ENCODE measurements around the gene LSM11.

The LSM11 gene

DNA sequence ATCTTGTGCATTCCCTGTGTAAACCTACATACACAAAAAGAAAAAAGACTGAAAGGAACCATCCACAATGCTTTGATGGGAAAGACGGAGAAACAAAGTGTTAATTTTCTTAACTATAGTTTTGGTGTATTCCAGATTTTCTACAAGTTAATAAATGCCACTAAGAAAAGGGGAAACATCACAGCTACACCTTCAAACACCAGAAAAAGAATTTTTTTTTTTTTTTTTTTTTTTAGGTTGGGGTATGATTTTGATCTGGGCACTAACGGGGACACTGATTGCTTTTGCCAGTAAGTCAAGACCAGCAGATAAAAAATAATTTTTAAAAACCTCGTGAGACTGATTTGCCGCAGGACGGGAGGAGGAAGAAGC is 12.6 kb upstream of the LSM11 start:
- Histone ChIP-seq H2AFZ (ENCODE audit: low read depth, low read length) (0 out of 2 replicates have a peak overlapping the region, but pooled peaks have one; percentile 89), H3K79me2 (ENCODE audit: low read length) (peaks cover 7% of the 10 kb centered on the region; the same call in 1 of the 2 replicates), H3K9me3 (ENCODE audit: insufficient read depth, low read length) (no peaks in the 10 kb centered on the region), H3K27me3 (ENCODE audit: low read depth, low read length) (no peaks in the 10 kb centered on the region), H3K4me1 (ENCODE audit: low read length) (peaks cover 21% of the 10 kb centered on the region), H3K27ac (ENCODE audit: low read length) (peak overlapping the region; percentile 88), H3K4me3 (ENCODE audit: low read length) (peak overlapping the region; percentile 94), H4K20me1 (ENCODE audit: insufficient read depth, low read length) (no peaks in the 10 kb centered on the region), H3K4me2 (ENCODE audit: low read length) (peak overlapping the region; percentile 92), H3K9ac (ENCODE audit: low read length) (peak overlapping the region; percentile 94), H3K36me3 (replicated peaks; ENCODE audit: low read depth, low read length) (peaks cover 8% of the 10 kb centered on the region)
- no peak for TF ChIP-seq EZH2phosphoT487 (IDR thresholded peaks at IDR 0.05; ENCODE audit: low read depth)
- TF ChIP-seq, protein P1, sequence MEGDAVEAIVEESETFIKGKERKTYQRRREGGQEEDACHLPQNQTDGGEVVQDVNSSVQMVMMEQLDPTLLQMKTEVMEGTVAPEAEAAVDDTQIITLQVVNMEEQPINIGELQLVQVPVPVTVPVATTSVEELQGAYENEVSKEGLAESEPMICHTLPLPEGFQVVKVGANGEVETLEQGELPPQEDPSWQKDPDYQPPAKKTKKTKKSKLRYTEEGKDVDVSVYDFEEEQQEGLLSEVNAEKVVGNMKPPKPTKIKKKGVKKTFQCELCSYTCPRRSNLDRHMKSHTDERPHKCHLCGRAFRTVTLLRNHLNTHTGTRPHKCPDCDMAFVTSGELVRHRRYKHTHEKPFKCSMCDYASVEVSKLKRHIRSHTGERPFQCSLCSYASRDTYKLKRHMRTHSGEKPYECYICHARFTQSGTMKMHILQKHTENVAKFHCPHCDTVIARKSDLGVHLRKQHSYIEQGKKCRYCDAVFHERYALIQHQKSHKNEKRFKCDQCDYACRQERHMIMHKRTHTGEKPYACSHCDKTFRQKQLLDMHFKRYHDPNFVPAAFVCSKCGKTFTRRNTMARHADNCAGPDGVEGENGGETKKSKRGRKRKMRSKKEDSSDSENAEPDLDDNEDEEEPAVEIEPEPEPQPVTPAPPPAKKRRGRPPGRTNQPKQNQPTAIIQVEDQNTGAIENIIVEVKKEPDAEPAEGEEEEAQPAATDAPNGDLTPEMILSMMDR (IDR thresholded peaks at IDR 0.05; ENCODE audit: low read depth, low read length), result no peak

DNA sequence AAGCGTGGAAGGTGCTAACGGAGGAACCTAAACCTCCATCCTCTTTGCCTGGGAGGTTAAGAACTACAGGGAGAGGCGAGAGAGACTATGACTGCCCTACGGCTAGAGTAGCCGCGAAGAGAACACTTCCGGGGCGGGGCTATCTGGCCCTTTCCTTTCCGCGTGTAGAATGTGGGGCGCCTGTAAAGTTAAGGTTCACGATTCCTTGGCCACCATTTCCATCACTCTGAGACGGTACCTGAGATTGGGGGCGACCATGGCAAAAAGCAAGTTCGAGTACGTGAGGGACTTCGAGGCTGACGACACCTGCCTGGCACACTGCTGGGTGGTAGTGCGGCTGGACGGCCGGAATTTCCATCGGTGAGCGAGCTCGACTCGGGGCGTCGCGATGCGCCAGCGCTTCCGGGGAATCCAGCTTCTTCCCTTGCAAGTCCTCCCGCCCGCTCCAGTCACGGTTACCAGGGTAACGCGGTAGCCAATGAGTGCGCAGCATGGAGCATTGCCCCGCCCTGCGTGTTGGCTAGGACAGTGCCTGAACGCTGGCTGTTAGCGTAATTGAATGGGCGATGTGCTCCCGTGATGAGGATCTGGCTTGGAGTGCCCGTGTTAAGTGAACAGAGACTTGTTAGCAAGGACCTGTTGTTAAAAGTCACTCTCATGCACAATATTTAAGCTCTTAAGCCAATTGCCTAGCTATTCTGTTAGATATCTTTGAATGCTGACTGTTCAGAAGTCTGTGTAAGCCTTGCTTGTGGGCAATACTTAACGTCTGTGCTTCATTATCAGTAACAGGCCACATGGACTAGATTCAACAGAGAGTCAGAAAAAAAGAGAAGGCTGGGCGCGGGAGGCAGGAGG is 12.0 kb upstream of the LSM11 start, which contains the start of gene THG1L:
Gene THG1L, plus strand, starts transcription at position 149 of the 858 bp plus-strand sequence. Its CDS starts 21 bp downstream, at position 170.
- Histone ChIP-seq H3K27ac (ENCODE audit: low read length) (peak within 1 kb of the TSS; percentile 88), H3K79me2 (ENCODE audit: low read length) (peaks cover 7% of the 10 kb centered on the region; the same call in 1 of the 2 replicates), H3K9ac (ENCODE audit: low read length) (peak within 1 kb of the TSS; percentile 94), H3K4me3 (ENCODE audit: low read length) (peak within 1 kb of the TSS; percentile 94), H3K9me3 (ENCODE audit: insufficient read depth, low read length) (no peaks in the 10 kb centered on the region), H3K4me1 (ENCODE audit: low read length) (peaks cover 21% of the 10 kb centered on the region), H3K36me3 (replicated peaks; ENCODE audit: low read depth, low read length) (peaks cover 8% of the 10 kb centered on the region), H4K20me1 (ENCODE audit: insufficient read depth, low read length) (no peaks in the 10 kb centered on the region), H2AFZ (ENCODE audit: low read depth, low read length) (peak within 1 kb of the TSS; percentile 89; the same call in 1 of the 2 replicates), H3K4me2 (ENCODE audit: low read length) (peak within 1 kb of the TSS; percentile 92), H3K27me3 (ENCODE audit: low read depth, low read length) (no peaks in the 10 kb centered on the region)
- no peak for TF ChIP-seq EZH2phosphoT487 (IDR thresholded peaks at IDR 0.05; ENCODE audit: low read depth)

DNA sequence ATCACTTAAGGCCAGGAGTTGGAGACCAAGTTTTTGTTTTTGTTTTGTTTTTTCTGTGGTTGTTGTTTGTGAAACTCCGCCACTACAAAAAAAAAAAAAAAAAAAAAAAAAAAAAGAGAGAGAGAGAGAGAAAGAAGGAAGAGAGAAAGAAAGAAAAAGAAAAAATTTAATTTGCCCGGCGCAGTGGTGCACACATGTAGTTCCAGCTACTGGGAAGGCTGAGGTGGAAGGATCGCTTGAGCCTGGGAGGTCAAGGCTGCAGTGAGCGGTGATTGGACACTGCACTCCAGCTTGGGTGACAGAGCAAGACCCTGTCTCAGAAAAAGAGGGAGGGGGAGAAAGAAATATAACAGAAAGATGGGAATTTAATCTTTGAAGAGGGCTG is 11.4 kb upstream of the LSM11 start:
- no peaks in the 10 kb centered on the region for H3K9me3 ChIP-seq (ENCODE audit: insufficient read depth, low read length)
- H3K79me2 ChIP-seq (ENCODE audit: low read length), result peaks cover 7% of the 10 kb centered on the region; the same call in 1 of the 2 replicates
- H3K4me3 ChIP-seq (ENCODE audit: low read length), result peak overlapping the region; percentile 94
- TF ChIP-seq, protein P1 (IDR thresholded peaks at IDR 0.05; ENCODE audit: low read depth, low read length), result no peak
- TF ChIP-seq EZH2phosphoT487 (IDR thresholded peaks at IDR 0.05; ENCODE audit: low read depth), result no peak
- peaks cover 8% of the 10 kb centered on the region for H3K36me3 ChIP-seq (replicated peaks; ENCODE audit: low read depth, low read length)
- peaks cover 21% of the 10 kb centered on the region for H3K4me1 ChIP-seq (ENCODE audit: low read length)
- H2AFZ ChIP-seq (ENCODE audit: low read depth, low read length), result no peak overlapping the region
- H3K9ac ChIP-seq (ENCODE audit: low read length), result no peak overlapping the region
- H3K27me3 ChIP-seq (ENCODE audit: low read depth, low read length), result no peaks in the 10 kb centered on the region
- no peaks in the 10 kb centered on the region for H4K20me1 ChIP-seq (ENCODE audit: insufficient read depth, low read length)
- H3K27ac ChIP-seq (ENCODE audit: low read length), result no peak overlapping the region
- H3K4me2 ChIP-seq (ENCODE audit: low read length), result peak overlapping the region; percentile 92

DNA sequence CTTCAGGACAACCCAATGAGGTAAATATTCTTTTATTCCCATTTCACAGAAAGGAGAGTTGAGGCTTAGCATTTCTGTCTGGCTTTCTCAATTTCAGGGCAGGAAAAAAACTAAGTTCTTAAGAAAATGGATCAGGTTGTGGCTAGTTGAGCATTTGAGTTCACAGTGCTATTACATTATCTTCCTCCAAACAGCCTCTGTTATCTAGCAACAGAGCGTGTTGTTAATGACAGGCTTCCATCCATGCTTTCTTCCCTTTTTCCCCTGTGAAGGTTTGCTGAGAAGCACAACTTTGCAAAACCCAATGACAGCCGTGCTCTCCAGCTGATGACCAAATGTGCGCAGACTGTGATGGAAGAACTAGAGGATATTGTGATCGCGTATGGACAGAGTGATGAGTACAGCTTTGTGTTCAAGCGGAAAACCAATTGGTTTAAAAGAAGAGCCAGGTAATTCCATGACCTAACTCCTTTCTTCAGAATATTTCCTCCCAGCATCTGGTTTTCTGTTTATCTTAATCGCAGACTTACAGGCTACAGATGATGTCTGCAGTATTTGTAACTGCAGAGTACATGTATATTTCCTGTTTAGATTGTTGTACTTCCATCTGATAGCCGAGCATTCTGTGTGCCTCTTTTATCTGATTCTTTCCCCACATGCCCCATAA is 10.8 kb upstream of the LSM11 start:
- Histone ChIP-seq H3K27me3 (ENCODE audit: low read depth, low read length) (no peaks in the 10 kb centered on the region), H3K36me3 (replicated peaks; ENCODE audit: low read depth, low read length) (peaks cover 8% of the 10 kb centered on the region), H2AFZ (ENCODE audit: low read depth, low read length) (no peak overlapping the region), H3K4me2 (ENCODE audit: low read length) (no peak overlapping the region), H3K27ac (ENCODE audit: low read length) (no peak overlapping the region), H4K20me1 (ENCODE audit: insufficient read depth, low read length) (no peaks in the 10 kb centered on the region), H3K9me3 (ENCODE audit: insufficient read depth, low read length) (no peaks in the 10 kb centered on the region), H3K4me1 (ENCODE audit: low read length) (peaks cover 21% of the 10 kb centered on the region), H3K79me2 (ENCODE audit: low read length) (peaks cover 7% of the 10 kb centered on the region; the same call in 1 of the 2 replicates), H3K9ac (ENCODE audit: low read length) (no peak overlapping the region), H3K4me3 (ENCODE audit: low read length) (no peak overlapping the region)
- no peak for TF ChIP-seq EZH2phosphoT487 (IDR thresholded peaks at IDR 0.05; ENCODE audit: low read depth)
- TF ChIP-seq, protein P1 (IDR thresholded peaks at IDR 0.05; ENCODE audit: low read depth, low read length), result no peak

All from OCI-LY3 (cell line).